Ascending aorta (tissue), 2 donors: ENCODE results near the gene TMEM198. TPM values are rescaled to one million over a fixed set of nuclear protein-coding genes. Genes with fewer than 3 reads are reported as not detected.

ENCODE experiments used
- DNase-seq, 2 donors: peaks; one replicate each; pipeline ENCODE4 v3.0.0-alpha.2; 2019; ENCODE audit warnings: low spot score in 2 of 2
- H3K27ac ChIP-seq, 2 donors: fragments of 200-600 bp; sonication (generic); one replicate each; pipeline ENCODE4 v1.5.1; 2016 to 2017; ENCODE audit warnings: mild to moderate bottlenecking in 1 of 2
- H3K27me3 ChIP-seq: fragments of 200-600 bp; sonication (generic); one replicate; pipeline ENCODE4 v1.5.1; 2017
- H3K36me3 ChIP-seq, 2 donors: fragments of 200-600 bp; sonication (generic); one replicate each; pipeline ENCODE4 v1.5.1; 2016
- H3K4me1 ChIP-seq, 2 donors: fragments of 200-600 bp; sonication (generic); one replicate each; pipeline ENCODE4 v1.5.1; 2016 to 2017; ENCODE audit warnings: mild to moderate bottlenecking in 1 of 2
- H3K4me3 ChIP-seq, 2 donors: fragments of 200-600 bp; sonication (generic); one replicate each; pipeline ENCODE4 v1.5.1; 2016 to 2017; ENCODE audit warnings: mild to moderate bottlenecking in 1 of 2
- H3K9me3 ChIP-seq, 2 donors: fragments of 200-600 bp; sonication (generic); one replicate each; pipeline ENCODE4 v1.5.1; 2016
- intact Hi-C: fragments of 100-400 bp; cut with DNase I; formaldehyde crosslinking; loops from one replicate; pipeline ENCODE4 v1.15.1; 2023
- total RNA-seq: library from RNA; depleted of rRNA; stranded (reverse); fragments of >200 nt; gene quantifications from one replicate; pipeline ENCODE4 v1.1.0, GENCODE V29; 2016
- TF ChIP-seq, protein P1 (sequence below), 3 experiments: fragments of 200-600 bp in 2 of 3; fragments of 450-650 bp in 1 of 3; sonication (generic) in 2 of 3; IDR thresholded peaks; one replicate each; pipeline ENCODE4 v1.5.1; 2016 to 2019; ENCODE audit warnings: antibody characterized with exemption in 3 of 3, mild to moderate bottlenecking in 1 of 3, moderate library complexity in 1 of 3

TMEM198 gene
- total RNA-seq, 1 donor from 2014 or later, result 6.0 TPM

DNA sequence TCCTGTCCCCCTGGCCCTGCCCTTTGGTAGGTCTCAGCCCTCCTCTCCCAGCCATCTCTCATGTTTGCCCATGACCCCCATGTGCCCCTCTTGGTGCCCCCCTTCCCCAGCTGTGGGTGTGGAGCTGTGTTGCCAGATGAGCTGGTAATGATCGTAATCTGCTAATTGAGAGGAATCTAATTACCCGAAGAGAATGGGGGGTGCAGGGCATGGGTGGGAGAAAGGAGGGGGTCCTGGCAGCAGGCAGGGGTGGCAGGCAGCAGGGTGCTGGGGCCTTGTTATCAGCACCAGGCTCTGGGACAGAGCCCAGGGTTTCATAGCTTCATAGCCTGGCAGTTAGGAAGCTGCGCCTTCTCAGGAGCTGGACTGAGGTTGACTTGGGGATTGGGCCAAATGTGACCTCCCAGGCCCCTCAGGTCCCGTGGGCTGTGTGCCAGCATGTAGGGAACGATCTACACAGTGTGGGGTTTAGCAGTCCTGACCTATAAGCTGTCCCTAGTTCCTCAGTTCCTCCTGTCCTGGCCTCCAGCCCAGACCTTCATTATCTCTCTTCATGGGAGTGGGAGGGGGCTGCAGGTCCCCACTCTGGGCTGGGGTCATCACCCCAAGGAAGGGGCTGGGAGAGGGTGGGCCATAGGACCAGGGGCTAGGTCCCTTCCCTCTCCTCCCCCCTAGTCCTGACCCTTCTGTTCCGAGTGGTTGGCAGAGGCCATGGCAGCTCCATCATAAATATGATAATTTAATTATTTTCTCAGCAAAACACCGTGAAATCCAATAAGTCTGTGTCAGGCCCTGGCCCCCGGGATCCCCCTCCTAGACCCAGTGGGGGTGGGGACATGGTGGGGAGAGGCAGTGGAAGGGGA is 36.0 kb upstream of the TMEM198 start:
- peaks cover 32 to 39% of the 10 kb centered on the region in 2 donors for H3K36me3 ChIP-seq

DNA sequence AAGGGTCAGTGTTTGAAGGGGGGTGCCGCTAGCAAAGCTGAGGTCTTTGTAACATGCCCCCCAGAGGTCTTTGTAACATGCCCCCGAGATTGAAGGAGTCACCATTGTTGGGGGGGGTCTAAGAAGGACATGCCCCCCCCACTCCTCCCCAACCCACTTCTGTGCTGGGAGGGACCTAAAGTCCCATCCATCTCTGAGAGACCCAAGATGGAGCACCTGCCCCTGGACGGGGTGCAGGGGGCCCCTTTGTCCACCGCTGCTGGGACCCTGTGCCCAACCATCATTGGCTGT is 35.4 kb upstream of the TMEM198 start:
- H3K4me1 ChIP-seq, result peaks cover 5 to 23% of the 10 kb centered on the region in 2 donors
- H3K4me3 ChIP-seq, result no peak overlapping the region
- no peak overlapping the region for H3K27ac ChIP-seq
- TF ChIP-seq, protein P1, sequence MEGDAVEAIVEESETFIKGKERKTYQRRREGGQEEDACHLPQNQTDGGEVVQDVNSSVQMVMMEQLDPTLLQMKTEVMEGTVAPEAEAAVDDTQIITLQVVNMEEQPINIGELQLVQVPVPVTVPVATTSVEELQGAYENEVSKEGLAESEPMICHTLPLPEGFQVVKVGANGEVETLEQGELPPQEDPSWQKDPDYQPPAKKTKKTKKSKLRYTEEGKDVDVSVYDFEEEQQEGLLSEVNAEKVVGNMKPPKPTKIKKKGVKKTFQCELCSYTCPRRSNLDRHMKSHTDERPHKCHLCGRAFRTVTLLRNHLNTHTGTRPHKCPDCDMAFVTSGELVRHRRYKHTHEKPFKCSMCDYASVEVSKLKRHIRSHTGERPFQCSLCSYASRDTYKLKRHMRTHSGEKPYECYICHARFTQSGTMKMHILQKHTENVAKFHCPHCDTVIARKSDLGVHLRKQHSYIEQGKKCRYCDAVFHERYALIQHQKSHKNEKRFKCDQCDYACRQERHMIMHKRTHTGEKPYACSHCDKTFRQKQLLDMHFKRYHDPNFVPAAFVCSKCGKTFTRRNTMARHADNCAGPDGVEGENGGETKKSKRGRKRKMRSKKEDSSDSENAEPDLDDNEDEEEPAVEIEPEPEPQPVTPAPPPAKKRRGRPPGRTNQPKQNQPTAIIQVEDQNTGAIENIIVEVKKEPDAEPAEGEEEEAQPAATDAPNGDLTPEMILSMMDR (IDR thresholded peaks at IDR 0.05), result no peak
- H3K9me3 ChIP-seq, result no peaks in the 10 kb centered on the region
- intact Hi-C loops, result no loop called here
- peaks cover 32 to 35% of the 10 kb centered on the region in 2 donors for H3K36me3 ChIP-seq
- peaks cover 13% of the 10 kb centered on the region for H3K27me3 ChIP-seq
- DNase-seq, result no peak

More for the DNA sequence above, 36.0 kb upstream of the TMEM198 start:
- H3K4me3 ChIP-seq, result no peak overlapping the region
- H3K27me3 ChIP-seq, result peaks cover 7% of the 10 kb centered on the region
- intact Hi-C loops, result no loop called here
- no peak overlapping the region for H3K27ac ChIP-seq
- H3K4me1 ChIP-seq, result peaks cover 5 to 23% of the 10 kb centered on the region in 2 donors
- DNase-seq, result no peak
- TF ChIP-seq, protein P1 (IDR thresholded peaks at IDR 0.05), result no peak
- no peaks in the 10 kb centered on the region for H3K9me3 ChIP-seq

DNA sequence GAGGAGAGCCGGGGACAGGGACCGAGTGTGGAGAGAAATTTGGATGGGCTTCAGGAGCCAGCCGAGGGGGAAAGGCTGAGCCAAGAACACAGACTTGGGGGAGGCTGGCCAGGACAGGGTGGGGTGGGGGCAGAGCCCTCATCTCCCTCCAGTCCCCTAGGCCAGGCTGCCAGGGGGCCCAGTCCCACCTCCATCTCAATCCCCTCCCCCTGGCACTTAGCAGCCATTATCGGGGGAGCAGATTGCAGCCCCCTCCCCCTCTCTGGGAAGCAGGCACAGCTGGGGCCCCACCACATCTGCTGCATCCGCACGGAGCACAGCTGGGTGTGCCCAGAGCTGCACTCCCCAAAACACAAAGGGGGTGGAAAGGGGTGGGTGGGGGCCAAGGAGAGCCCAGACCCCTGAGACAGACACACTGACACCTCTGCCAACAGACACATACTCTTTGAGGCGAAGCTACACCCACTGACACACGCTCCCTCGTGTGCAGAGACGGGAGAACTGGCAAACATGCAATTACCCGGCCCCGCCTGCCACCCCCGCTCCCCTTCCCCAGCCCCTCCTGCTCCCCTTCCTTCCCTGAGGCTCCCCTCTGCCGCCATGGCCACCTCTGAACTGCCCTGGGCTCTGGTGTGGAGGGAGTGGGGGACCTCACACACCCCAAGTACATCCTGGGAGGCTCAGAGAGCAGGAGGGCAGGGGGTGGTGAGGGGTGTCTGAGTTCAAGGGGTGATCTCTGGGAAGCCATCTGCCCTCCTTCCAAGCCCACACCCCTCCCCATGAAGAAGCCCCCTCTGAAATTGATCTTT is 34.7 kb upstream of the TMEM198 start:
- Histone ChIP-seq H3K4me1 (peaks cover 5 to 25% of the 10 kb centered on the region in 2 donors), H3K4me3 (no peak overlapping the region), H3K36me3 (peaks cover 27% of the 10 kb centered on the region in 2 donors), H3K9me3 (no peaks in the 10 kb centered on the region), H3K27ac (no peak overlapping the region), H3K27me3 (peaks cover 20% of the 10 kb centered on the region)
- TF ChIP-seq, protein P1 (IDR thresholded peaks at IDR 0.05), result no peak
- DNase-seq, result no peak
- intact Hi-C loops, result loop anchor here (1.0 kb wide), 1 partner anchor 21 kb away; no protein-coding TSS in a partner anchor

DNA sequence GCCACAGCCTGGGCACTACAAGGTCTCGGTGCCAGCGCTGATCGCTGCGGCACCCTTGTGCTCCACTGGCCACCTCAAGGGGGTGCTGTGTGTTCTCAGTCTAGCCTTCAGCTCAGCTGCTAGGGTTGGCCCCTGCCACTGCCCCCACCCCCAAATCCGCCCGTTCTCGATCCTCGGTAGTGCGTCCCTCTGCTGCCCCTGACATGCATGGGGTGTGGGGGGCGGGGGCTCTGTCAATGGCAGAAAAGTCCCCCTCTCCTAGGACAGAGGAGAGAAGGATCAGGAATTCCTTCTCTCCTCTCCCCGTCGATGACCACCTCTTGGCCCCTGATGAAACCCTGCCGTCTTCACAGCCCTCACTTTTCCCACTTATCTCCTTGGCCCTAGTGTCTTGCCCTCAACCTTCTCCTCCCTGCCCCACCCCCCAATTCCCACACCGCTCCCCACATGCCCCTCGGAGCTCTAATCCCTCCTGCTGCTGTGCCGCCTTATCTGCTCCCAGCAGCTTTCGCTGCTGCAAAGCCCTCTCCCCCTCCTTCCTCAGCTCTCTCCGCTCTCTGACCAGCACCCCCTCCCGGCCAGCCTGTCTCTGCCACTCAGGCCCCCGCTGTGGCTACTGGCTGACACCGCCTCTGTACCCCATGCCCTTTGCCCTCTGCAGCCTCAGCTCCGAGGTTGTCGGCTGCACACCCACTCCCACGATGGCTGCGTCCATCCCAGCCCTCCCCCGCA is 33.9 kb upstream of the TMEM198 start:
- Histone ChIP-seq H3K36me3 (peaks cover 19% of the 10 kb centered on the region in 2 donors), H3K4me1 (peaks cover 5 to 25% of the 10 kb centered on the region in 2 donors), H3K27me3 (peaks cover 27% of the 10 kb centered on the region), H3K9me3 (no peaks in the 10 kb centered on the region), H3K27ac (no peak overlapping the region), H3K4me3 (peak overlapping the region in 1 of 2 donors; percentile 63)
- peak in 1 of 2 donors; percentile 76 for DNase-seq
- intact Hi-C loops, result loop anchor here (1.0 kb wide), 1 partner anchor 20 kb away; no protein-coding TSS in a partner anchor
- TF ChIP-seq, protein P1 (IDR thresholded peaks at IDR 0.05), result peak; percentile 66 to 77 (median 68)

DNA sequence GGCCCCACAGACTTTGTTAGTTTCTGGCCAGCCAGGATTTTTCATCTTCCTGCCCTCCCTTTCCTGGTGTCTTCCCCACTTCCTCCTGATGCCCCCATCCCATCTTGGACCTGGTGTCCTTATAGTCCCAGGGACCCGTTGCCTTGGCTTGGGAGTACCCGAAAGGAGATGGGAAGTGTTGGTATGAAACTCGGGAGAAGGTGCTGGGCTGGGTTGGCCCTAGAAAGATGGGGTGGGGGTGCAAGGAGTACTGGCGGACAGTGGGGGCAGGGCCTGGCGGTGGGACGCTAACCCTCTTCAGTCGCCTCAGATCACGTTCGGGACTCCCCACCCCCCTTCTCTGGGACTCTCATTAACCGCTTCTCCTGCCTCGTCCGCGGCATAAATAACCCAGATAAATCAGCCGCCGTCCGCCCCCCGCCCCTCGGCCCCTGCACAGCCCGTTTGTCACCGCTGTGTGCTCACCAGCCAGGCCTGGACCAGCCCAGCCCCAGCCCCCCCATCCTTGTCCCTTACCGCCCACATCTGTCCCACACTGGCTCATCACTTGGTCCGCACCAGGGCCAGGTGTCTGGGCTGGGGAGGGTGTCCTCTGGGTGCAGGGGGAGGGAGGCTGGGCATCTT is 33.2 kb upstream of the TMEM198 start:
- Histone ChIP-seq H3K27ac (no peak overlapping the region), H3K4me3 (peak overlapping the region in 1 of 2 donors; percentile 63), H3K27me3 (peaks cover 27% of the 10 kb centered on the region), H3K9me3 (no peaks in the 10 kb centered on the region), H3K36me3 (peaks cover 12 to 13% of the 10 kb centered on the region in 2 donors), H3K4me1 (peaks cover 5 to 25% of the 10 kb centered on the region in 2 donors)
- intact Hi-C loops, result no loop called here
- TF ChIP-seq, protein P1 (IDR thresholded peaks at IDR 0.05), result no peak
- DNase-seq, result no peak
